HG03108 (cell line): Measurements from ENCODE around the gene TCEAL9.
"Not testable (repeated sequence)": the region's sequence is repeated elsewhere in the genome, so short reads cannot be mapped to it uniquely, and the experiment has no call there.

Experiments used
- ATAC-seq: cut with Tn5 transposase; IDR thresholded peaks from one replicate; pipeline ENCODE4 v1.9.1; 2021; ENCODE audit warnings: moderate library complexity; ENCODE audit not compliant: unreplicated experiment

The TCEAL9 gene

GRCh38 chrX:103356130-103356798 lies at the start of gene TCEAL9:
Gene TCEAL9 (plus strand): TSS chrX:103356506. CDS start chrX:103357685, 1,179 bp downstream.
- ATAC-seq = no peak

GRCh38 chrX:103309860-103310554 lies 46.3 kb upstream of the TCEAL9 start:
- no peak for ATAC-seq

GRCh38 chrX:103310555-103311398 lies 45.5 kb upstream of the TCEAL9 start, which contains the start of gene BEX2:
Gene BEX2 (minus strand): TSS chrX:103310990. CDS start chrX:103309976, 1,014 bp downstream.
- peak; percentile 91 for ATAC-seq

GRCh38 chrX:103311399-103311780 lies 44.9 kb upstream of the TCEAL9 start:
- no peak for ATAC-seq

GRCh38 chrX:103329991-103330390 lies 26.3 kb upstream of the TCEAL9 start, which contains the start of gene TCEAL7:
Gene TCEAL7 (plus strand): TSS chrX:103330239. CDS start chrX:103331404, 1,165 bp downstream.
- no peak for ATAC-seq

GRCh38 chrX:103330681-103331288 lies 25.5 kb upstream of the TCEAL9 start:
- no peak for ATAC-seq

- no peak for ATAC-seq
These were observed 17.6 kb upstream of the TCEAL9 start for GRCh38 chrX:103338663-103339062.

- ATAC-seq = no peak
These were observed 13.2 kb upstream of the TCEAL9 start for GRCh38 chrX:103343105-103343504.

- ATAC-seq = no peak
These were observed 11.7 kb upstream of the TCEAL9 start for GRCh38 chrX:103344606-103345005.

GRCh38 chrX:103347682-103348397 lies 8.5 kb upstream of the TCEAL9 start:
- no peak for ATAC-seq

- no peak for ATAC-seq
These were observed 552 bp downstream of the TCEAL9 start for GRCh38 chrX:103356858-103357257.

GRCh38 chrX:103357871-103358270 lies 1.6 kb downstream of the TCEAL9 start:
- ATAC-seq = no peak

GRCh38 chrX:103359605-103360004 lies 3.3 kb downstream of the TCEAL9 start:
- not testable (repeated sequence) for ATAC-seq

- no peak for ATAC-seq
These were observed 3.8 kb downstream of the TCEAL9 start for GRCh38 chrX:103360092-103360491.

- ATAC-seq = no peak
These were observed 4.6 kb downstream of the TCEAL9 start for GRCh38 chrX:103360916-103361315.

GRCh38 chrX:103361798-103362197 lies 5.5 kb downstream of the TCEAL9 start:
- no peak for ATAC-seq

- ATAC-seq = no peak
These were observed 6.2 kb downstream of the TCEAL9 start for GRCh38 chrX:103362474-103362873.

GRCh38 chrX:103363046-103363445 lies 6.7 kb downstream of the TCEAL9 start:
- ATAC-seq = no peak

- no peak for ATAC-seq
These were observed 11.2 kb downstream of the TCEAL9 start for GRCh38 chrX:103367502-103367901.

GRCh38 chrX:103369479-103369878 lies 13.2 kb downstream of the TCEAL9 start:
- no peak for ATAC-seq
